Vagina (tissue), 2 donors: ENCODE data around the gene RTN1.

ENCODE experiments used
- POLR2A ChIP-seq, 2 donors: fragments of 450-650 bp; IDR thresholded peaks; one replicate each; pipeline ENCODE4 v1.6.1; 2017; ENCODE audit warnings: antibody characterized with exemption in 2 of 2, mild to moderate bottlenecking in 2 of 2, moderate library complexity in 2 of 2
- POLR2AphosphoS5 ChIP-seq, 2 donors: sonication (generic); formaldehyde crosslinking; IDR thresholded peaks; one replicate each; pipeline ENCODE4 v1.9.0; 2017; ENCODE audit warnings: antibody characterized with exemption in 2 of 2, mild to moderate bottlenecking in 2 of 2, low read depth in 1 of 2; ENCODE audit not compliant: insufficient read depth in 1 of 2
- TF ChIP-seq, protein P1 (sequence below), 3 experiments: fragments of 450-650 bp in 2 of 3; fragments of 200-600 bp in 1 of 3; sonication (generic) in 1 of 3; IDR thresholded peaks; one replicate each; pipeline ENCODE4 v1.5.1; 2017 to 2019; ENCODE audit warnings: antibody characterized with exemption in 3 of 3, mild to moderate bottlenecking in 2 of 3, moderate library complexity in 2 of 3

DNA sequence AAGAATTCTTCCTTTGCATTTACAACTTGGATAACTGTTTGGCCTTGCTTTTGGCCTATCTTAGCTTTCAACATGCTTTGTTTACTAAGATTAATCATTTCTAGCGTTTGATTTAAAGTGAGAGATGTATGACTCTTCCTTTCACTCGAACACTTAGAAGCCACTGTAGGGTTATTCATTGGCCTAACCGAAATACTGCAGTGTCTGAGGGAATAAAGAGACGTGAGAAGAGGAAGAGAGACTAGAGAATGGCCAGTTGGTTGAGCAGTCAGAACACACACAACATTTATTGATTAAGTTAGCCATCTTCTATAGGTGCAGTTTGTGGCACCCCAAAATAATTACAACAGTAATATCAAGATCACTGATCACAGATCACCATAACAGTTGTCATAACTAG, 231.7 kb downstream of the RTN1 start:
- TF ChIP-seq, protein P1, sequence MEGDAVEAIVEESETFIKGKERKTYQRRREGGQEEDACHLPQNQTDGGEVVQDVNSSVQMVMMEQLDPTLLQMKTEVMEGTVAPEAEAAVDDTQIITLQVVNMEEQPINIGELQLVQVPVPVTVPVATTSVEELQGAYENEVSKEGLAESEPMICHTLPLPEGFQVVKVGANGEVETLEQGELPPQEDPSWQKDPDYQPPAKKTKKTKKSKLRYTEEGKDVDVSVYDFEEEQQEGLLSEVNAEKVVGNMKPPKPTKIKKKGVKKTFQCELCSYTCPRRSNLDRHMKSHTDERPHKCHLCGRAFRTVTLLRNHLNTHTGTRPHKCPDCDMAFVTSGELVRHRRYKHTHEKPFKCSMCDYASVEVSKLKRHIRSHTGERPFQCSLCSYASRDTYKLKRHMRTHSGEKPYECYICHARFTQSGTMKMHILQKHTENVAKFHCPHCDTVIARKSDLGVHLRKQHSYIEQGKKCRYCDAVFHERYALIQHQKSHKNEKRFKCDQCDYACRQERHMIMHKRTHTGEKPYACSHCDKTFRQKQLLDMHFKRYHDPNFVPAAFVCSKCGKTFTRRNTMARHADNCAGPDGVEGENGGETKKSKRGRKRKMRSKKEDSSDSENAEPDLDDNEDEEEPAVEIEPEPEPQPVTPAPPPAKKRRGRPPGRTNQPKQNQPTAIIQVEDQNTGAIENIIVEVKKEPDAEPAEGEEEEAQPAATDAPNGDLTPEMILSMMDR (IDR thresholded peaks at IDR 0.05): no peak
- TF ChIP-seq POLR2AphosphoS5 (IDR thresholded peaks at IDR 0.05; ENCODE audit: insufficient read depth in 1 of 2, low read depth in 1 of 2) (no peak), POLR2A (IDR thresholded peaks at IDR 0.05) (no peak)
